H9 (cell line): ENCODE measurements around the gene BIRC6. TPM values are rescaled to one million over a fixed set of nuclear protein-coding genes. Genes with fewer than 3 reads are reported as not detected.

Experiments used
- DNase-seq: peaks from one replicate; pipeline ENCODE4 v3.0.0-alpha.2; 2017
- H2AFZ ChIP-seq: one replicate; pipeline ENCODE4 v1.6.1; 2013; ENCODE audit warnings: mild to moderate bottlenecking, low read length, control low read depth, moderate library complexity
- H2AK5ac ChIP-seq: 2 replicates; pipeline ENCODE4 v1.6.1; 2013; ENCODE audit warnings: low read length, control low read depth, mixed read lengths; ENCODE audit not compliant: insufficient read length
- H2BK120ac ChIP-seq: one replicate; pipeline ENCODE4 v1.6.1; 2013; ENCODE audit warnings: low read depth, mild to moderate bottlenecking, low read length, control low read depth, inconsistent platforms; ENCODE audit not compliant: poor library complexity, severe bottlenecking
- H2BK12ac ChIP-seq: 2 replicates; pipeline ENCODE4 v1.6.1; 2013; ENCODE audit warnings: low read length, control low read depth, mixed read lengths, low read depth; ENCODE audit not compliant: insufficient read length
- H2BK15ac ChIP-seq: 2 replicates; pipeline ENCODE4 v1.6.1; 2013; ENCODE audit warnings: low read depth, low read length, control low read depth
- H2BK20ac ChIP-seq: one replicate; pipeline ENCODE4 v1.6.1; 2013; ENCODE audit warnings: low read depth, mild to moderate bottlenecking, low read length, control low read depth, inconsistent platforms; ENCODE audit not compliant: poor library complexity, severe bottlenecking
- H2BK5ac ChIP-seq: 2 replicates; pipeline ENCODE4 v1.6.1; 2013; ENCODE audit warnings: low read length, control low read depth, mixed read lengths; ENCODE audit not compliant: insufficient read length
- H3K14ac ChIP-seq: 2 replicates; pipeline ENCODE4 v1.6.1; 2013; ENCODE audit warnings: low read length, control low read depth; ENCODE audit not compliant: insufficient read depth
- H3K18ac ChIP-seq: 2 replicates; pipeline ENCODE4 v1.6.1; 2013; ENCODE audit warnings: low read depth, mild to moderate bottlenecking, mixed read lengths, low read length, control low read depth; ENCODE audit not compliant: insufficient read length
- H3K23ac ChIP-seq: 2 replicates; pipeline ENCODE4 v1.6.1; 2013; ENCODE audit warnings: low read length, control low read depth, mixed read lengths, low read depth; ENCODE audit not compliant: insufficient read length
- H3K23me2 ChIP-seq: 2 replicates; pipeline ENCODE4 v1.6.1; 2013; ENCODE audit warnings: low read depth, mild to moderate bottlenecking, mixed read lengths, low read length, control low read depth; ENCODE audit not compliant: insufficient read length, poor library complexity, severe bottlenecking
- H3K27ac ChIP-seq: 2 replicates; pipeline ENCODE4 v1.5.1; 2013; ENCODE audit warnings: low read length, control low read depth, mixed read lengths, low read depth; ENCODE audit not compliant: insufficient read length
- H3K27me3 ChIP-seq: 2 replicates; pipeline ENCODE4 v1.6.1; 2013; ENCODE audit warnings: low read length, control low read depth, inconsistent platforms; ENCODE audit not compliant: insufficient read depth
- H3K4ac ChIP-seq: 2 replicates; pipeline ENCODE4 v1.6.1; 2013; ENCODE audit warnings: low read depth, mild to moderate bottlenecking, control low read depth, inconsistent platforms, low read length, moderate library complexity
- H3K4me1 ChIP-seq: 2 replicates; pipeline ENCODE4 v1.6.1; 2013; ENCODE audit warnings: low read length, control low read depth, inconsistent platforms; ENCODE audit not compliant: insufficient read depth
- H3K4me2 ChIP-seq: 2 replicates; pipeline ENCODE4 v1.6.1; 2013; ENCODE audit warnings: low read length, control low read depth, mixed read lengths; ENCODE audit not compliant: insufficient read length, insufficient read depth
- H3K56ac ChIP-seq: 2 replicates; pipeline ENCODE4 v1.6.1; 2013; ENCODE audit warnings: low read depth, mild to moderate bottlenecking, mixed read lengths, low read length, control low read depth; ENCODE audit not compliant: insufficient read length
- H3K79me1 ChIP-seq: 2 replicates; pipeline ENCODE4 v1.6.1; 2013; ENCODE audit warnings: low read depth, mild to moderate bottlenecking, moderate library complexity, low read length, control low read depth, inconsistent platforms; ENCODE audit not compliant: insufficient read depth, poor library complexity, severe bottlenecking
- H3K79me2 ChIP-seq: 2 replicates; pipeline ENCODE4 v1.6.1; 2013; ENCODE audit warnings: low read length, control low read depth, inconsistent platforms; ENCODE audit not compliant: insufficient read depth
- H3K9ac ChIP-seq: 2 replicates; pipeline ENCODE4 v1.6.1; 2013; ENCODE audit warnings: low read length, control low read depth, mixed read lengths; ENCODE audit not compliant: insufficient read length; ENCODE audit errors: extremely low read depth
- H3K9me3 ChIP-seq: one replicate; pipeline ENCODE4 v1.6.1; 2013; ENCODE audit warnings: low read depth, low read length, inconsistent platforms; ENCODE audit not compliant: control insufficient read depth
- H3T11ph ChIP-seq: one replicate; pipeline ENCODE4 v1.6.1; 2013; ENCODE audit warnings: mild to moderate bottlenecking, low read length, control low read depth, inconsistent platforms
- H4K20me1 ChIP-seq: one replicate; pipeline ENCODE4 v1.6.1; 2013; ENCODE audit not compliant: control insufficient read depth, insufficient read length, insufficient read depth
- H4K5ac ChIP-seq: 2 replicates; pipeline ENCODE4 v1.6.1; 2013; ENCODE audit warnings: low read depth, mild to moderate bottlenecking, mixed read lengths, low read length, control low read depth; ENCODE audit not compliant: insufficient read length
- H4K8ac ChIP-seq: replicated peaks from 2 replicates; pipeline ENCODE4 v1.6.1; 2013; ENCODE audit warnings: low read length, control low read depth, mixed read lengths, low read depth; ENCODE audit not compliant: insufficient read length
- H4K91ac ChIP-seq: 2 replicates; pipeline ENCODE4 v1.6.1; 2013; ENCODE audit warnings: low read depth, mild to moderate bottlenecking, moderate library complexity, mixed read lengths, low read length, control low read depth; ENCODE audit not compliant: insufficient read length
- H3K27ac Mint-ChIP-seq, 3 experiments: 2 replicates in 2 of 3; 3 replicates in 1 of 3; pipeline ENCODE4 v1.8.0; 2020 to 2021; ENCODE audit warnings: mixed read lengths in 3 of 3, mild to moderate bottlenecking in 1 of 3, moderate library complexity in 1 of 3
- H3K27me3 Mint-ChIP-seq: 2 replicates; pipeline ENCODE4 v1.8.0; 2021; ENCODE audit warnings: low read depth, mild to moderate bottlenecking, moderate library complexity, mixed read lengths
- H3K36me3 Mint-ChIP-seq, 3 experiments: 2 replicates in 2 of 3; 3 replicates in 1 of 3; pipeline ENCODE4 v1.8.0; 2020 to 2021; ENCODE audit warnings: low read depth in 3 of 3, mixed read lengths in 3 of 3; ENCODE audit not compliant: insufficient read depth in 1 of 3
- H3K4me1 Mint-ChIP-seq, 2 experiments: 2 replicates each; pipeline ENCODE4 v1.8.0; 2020; ENCODE audit warnings: mixed read lengths in 2 of 2
- H3K4me3 Mint-ChIP-seq, 2 experiments: 2 replicates in 1 of 2; 3 replicates in 1 of 2; pipeline ENCODE4 v1.8.0; 2020 to 2021; ENCODE audit warnings: mild to moderate bottlenecking in 2 of 2, mixed read lengths in 2 of 2, moderate library complexity in 1 of 2
- H3K9me3 Mint-ChIP-seq, 2 experiments: 2 replicates in 1 of 2; 3 replicates in 1 of 2; pipeline ENCODE4 v1.8.0; 2020; ENCODE audit warnings: mild to moderate bottlenecking in 2 of 2, mixed read lengths in 2 of 2, moderate library complexity in 1 of 2
- WGBS: extraction: QIAGEN DNeasy Blood & Tissue Kit; methylation state at CpG from one replicate; pipeline ENCODE4 v1.1.7; 2013; ENCODE audit warnings: missing lambda C conversion rate, low lambda C conversion rate, mixed read lengths; ENCODE audit not compliant: insufficient read length; ENCODE audit errors: extremely low coverage; 5-methylcytosine and 5-hydroxymethylcytosine counted together
- total RNA-seq: library from RNA; stranded (reverse); gene quantifications from 2 replicates; pipeline ENCODE4 v1.2.1, GENCODE V29; 2021
- TF ChIP-seq, protein P1 (sequence below): fragments of 200-600 bp; sonication (generic); conservative IDR thresholded peaks from 3 replicates; pipeline ENCODE4 v1.8.0; 2021; ENCODE audit warnings: antibody characterized with exemption, mild to moderate bottlenecking

The BIRC6 gene
- total RNA-seq, 1 experiment from 2014 or later: 78.8 TPM

GRCh38 chr2:32384529-32384928 lies 27.7 kb downstream of the BIRC6 start:
- Mint-ChIP-seq H3K4me1 (no peaks in the 10 kb centered on the region), H3K4me3 (no peak overlapping the region), H3K36me3 (peaks cover 12 to 50% (median 20%) of the 10 kb centered on the region in 3 experiments; a peak in 6 of 7 replicates), H3K9me3 (no peaks in the 10 kb centered on the region), H3K27me3 (no peaks in the 10 kb centered on the region), H3K27ac (0 out of 7 replicates have a peak overlapping the region, but pooled peaks of 1 of the 3 experiments have one; percentile 8)
- Histone ChIP-seq H2BK15ac (no peak overlapping the region), H3K14ac (no peak overlapping the region), H4K8ac (no peak overlapping the region), H2AK5ac (no peak overlapping the region), H2BK120ac (no peak overlapping the region), H3K23ac (no peak overlapping the region), H2BK12ac (no peak overlapping the region), H3T11ph (no peak overlapping the region), H3K27ac (no peak overlapping the region), H2BK5ac (no peak overlapping the region), H4K20me1 (no peaks in the 10 kb centered on the region), H3K4ac (no peak overlapping the region), H2AFZ (no peak overlapping the region), H3K4me1 (no peaks in the 10 kb centered on the region), H3K9me3 (no peaks in the 10 kb centered on the region), H3K27me3 (no peaks in the 10 kb centered on the region), H2BK20ac (no peak overlapping the region), H3K9ac (no peak overlapping the region), H4K91ac (no peak overlapping the region), H3K56ac (no peak overlapping the region), H3K79me2 (no peaks in the 10 kb centered on the region; the same call in 1 of the 2 replicates), H4K5ac (no peak overlapping the region), H3K23me2 (no peaks in the 10 kb centered on the region), H3K18ac (no peak overlapping the region), H3K79me1 (peaks cover 3% of the 10 kb centered on the region), H3K4me2 (no peak overlapping the region)
- WGBS: no CpG with 5 or more reads among the region's 4 CpGs
- DNase-seq: no peak
- TF ChIP-seq, protein P1, sequence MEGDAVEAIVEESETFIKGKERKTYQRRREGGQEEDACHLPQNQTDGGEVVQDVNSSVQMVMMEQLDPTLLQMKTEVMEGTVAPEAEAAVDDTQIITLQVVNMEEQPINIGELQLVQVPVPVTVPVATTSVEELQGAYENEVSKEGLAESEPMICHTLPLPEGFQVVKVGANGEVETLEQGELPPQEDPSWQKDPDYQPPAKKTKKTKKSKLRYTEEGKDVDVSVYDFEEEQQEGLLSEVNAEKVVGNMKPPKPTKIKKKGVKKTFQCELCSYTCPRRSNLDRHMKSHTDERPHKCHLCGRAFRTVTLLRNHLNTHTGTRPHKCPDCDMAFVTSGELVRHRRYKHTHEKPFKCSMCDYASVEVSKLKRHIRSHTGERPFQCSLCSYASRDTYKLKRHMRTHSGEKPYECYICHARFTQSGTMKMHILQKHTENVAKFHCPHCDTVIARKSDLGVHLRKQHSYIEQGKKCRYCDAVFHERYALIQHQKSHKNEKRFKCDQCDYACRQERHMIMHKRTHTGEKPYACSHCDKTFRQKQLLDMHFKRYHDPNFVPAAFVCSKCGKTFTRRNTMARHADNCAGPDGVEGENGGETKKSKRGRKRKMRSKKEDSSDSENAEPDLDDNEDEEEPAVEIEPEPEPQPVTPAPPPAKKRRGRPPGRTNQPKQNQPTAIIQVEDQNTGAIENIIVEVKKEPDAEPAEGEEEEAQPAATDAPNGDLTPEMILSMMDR: no peak
